Activated CD4-positive, alpha-beta memory T cell treated with anti-CD3 and anti-CD28 coated beads for 36 hours (primary cell): Measurements from ENCODE around the gene IGSF9. TPM values are rescaled to one million over a fixed set of nuclear protein-coding genes. Genes with fewer than 3 reads are reported as not detected.
A peak's percentile ranks its signal among the peaks of the same experiment; 100 is the strongest.

Experiments
- CTCF ChIA-PET: fragments of 350-600 bp; sonication (Branson Sonifier 250); formaldehyde crosslinking; loops from one replicate; lab custom pipeline; 2021; ENCODE audit warnings: antibody characterized with exemption, inconsistent platforms; lab: Charles Lee
- POLR2A ChIA-PET: fragments of 350-600 bp; sonication (Branson Sonifier 250); formaldehyde crosslinking; loops from one replicate; lab custom pipeline; 2021; ENCODE audit warnings: antibody characterized with exemption; lab: Charles Lee
- DNase-seq: peaks from one replicate; pipeline ENCODE4 v3.0.0-alpha.2; 2020
- H3K27ac Mint-ChIP-seq: one replicate; pipeline ENCODE4 v1.8.0; 2021; ENCODE audit warnings: mixed read lengths
- H3K27me3 Mint-ChIP-seq: one replicate; pipeline ENCODE4 v1.8.0; 2021; ENCODE audit warnings: mixed read lengths
- H3K36me3 Mint-ChIP-seq: one replicate; pipeline ENCODE4 v1.8.0; 2021; ENCODE audit warnings: mixed read lengths
- H3K4me1 Mint-ChIP-seq: one replicate; pipeline ENCODE4 v1.8.0; 2021; ENCODE audit warnings: low read depth, mixed read lengths
- H3K4me3 Mint-ChIP-seq: one replicate; pipeline ENCODE4 v1.8.0; 2021; ENCODE audit warnings: mild to moderate bottlenecking, mixed read lengths
- H3K9me3 Mint-ChIP-seq: one replicate; pipeline ENCODE4 v1.8.0; 2021; ENCODE audit warnings: mixed read lengths
- intact Hi-C: fragments of 100-400 bp; cut with micrococcal nuclease; formaldehyde crosslinking; loops from one replicate; pipeline ENCODE4 v1.15.1; 2023
- microRNA-seq: library from miRNA; unstranded; fragments of <30 nt; microRNA quantifications from one replicate; pipeline ENCODE4 v1.2.0, GENCODE V29; 2022; ENCODE audit warnings: borderline number of aligned reads, borderline microRNAs expressed, borderline replicate concordance
- total RNA-seq, 2 experiments: library from RNA; stranded (reverse); gene quantifications; one replicate each; pipeline ENCODE4 v1.2.3, GENCODE V29; 2021

IGSF9 gene
- total RNA-seq, 2 experiments from 2014 or later = 0.05 TPM; not detected in 1

GRCh38 chr1:159884296-159884695, 61.1 kb downstream of the IGSF9 start:
- no peak for DNase-seq
- Mint-ChIP-seq H3K9me3 (no peaks in the 10 kb centered on the region), H3K27ac (no peak overlapping the region), H3K27me3 (no peaks in the 10 kb centered on the region), H3K4me3 (no peak overlapping the region), H3K4me1 (no peaks in the 10 kb centered on the region), H3K36me3 (no peaks in the 10 kb centered on the region)
- POLR2A ChIA-PET = no interaction called here
- CTCF ChIA-PET = interaction anchor here (13.8 kb wide), 1 partner anchor 85 kb away, joined by 431 read pairs; the partner anchor contains the start of gene FCRL6
- intact Hi-C loops = no loop called here

GRCh38 chr1:159883134-159883533, 62.3 kb downstream of the IGSF9 start:
- Mint-ChIP-seq H3K27ac (no peak overlapping the region), H3K4me3 (no peak overlapping the region), H3K27me3 (no peaks in the 10 kb centered on the region), H3K36me3 (no peaks in the 10 kb centered on the region), H3K9me3 (no peaks in the 10 kb centered on the region), H3K4me1 (no peaks in the 10 kb centered on the region)
- intact Hi-C loops = no loop called here
- no peak for DNase-seq
- CTCF ChIA-PET = no interaction called here
- POLR2A ChIA-PET = no interaction called here

- Mint-ChIP-seq H3K27me3 (no peaks in the 10 kb centered on the region), H3K27ac (no peak overlapping the region), H3K36me3 (no peaks in the 10 kb centered on the region), H3K4me3 (no peak overlapping the region), H3K4me1 (no peaks in the 10 kb centered on the region), H3K9me3 (no peaks in the 10 kb centered on the region)
- POLR2A ChIA-PET = no interaction called here
- DNase-seq = no peak
- CTCF ChIA-PET = interaction anchor here (1.1 kb wide), 1 partner anchor 41 kb away, joined by 4 read pairs; no protein-coding TSS in a partner anchor
- intact Hi-C loops = no loop called here
Observed at GRCh38 chr1:159882527-159882862, 62.9 kb downstream of the IGSF9 start.

- H3K27me3 Mint-ChIP-seq = no peaks in the 10 kb centered on the region
- ChIA-PET POLR2A (no interaction called here), CTCF (interaction anchor here (1.1 to 4.3 kb wide), 3 partner anchors 9 to 83 kb away, joined by 4 to 32 read pairs (median 17); no protein-coding TSS in a partner anchor)
- no peak overlapping the region for H3K4me3 Mint-ChIP-seq
- no peaks in the 10 kb centered on the region for H3K9me3 Mint-ChIP-seq
- DNase-seq = peak; percentile 53
- H3K36me3 Mint-ChIP-seq = no peaks in the 10 kb centered on the region
- no peak overlapping the region for H3K27ac Mint-ChIP-seq
- intact Hi-C loops = no loop called here
- H3K4me1 Mint-ChIP-seq = no peaks in the 10 kb centered on the region
Observed at GRCh38 chr1:159881622-159882526, 63.5 kb downstream of the IGSF9 start.

- ChIA-PET CTCF (interaction anchor here (4.0 to 4.3 kb wide), 2 partner anchors 11 to 82 kb away, joined by 17 to 32 read pairs; no protein-coding TSS in a partner anchor), POLR2A (no interaction called here)
- intact Hi-C loops = no loop called here
- no peak overlapping the region for H3K27ac Mint-ChIP-seq
- H3K4me3 Mint-ChIP-seq = no peak overlapping the region
- no peaks in the 10 kb centered on the region for H3K27me3 Mint-ChIP-seq
- DNase-seq = no peak
- H3K4me1 Mint-ChIP-seq = no peaks in the 10 kb centered on the region
- H3K9me3 Mint-ChIP-seq = no peaks in the 10 kb centered on the region
- no peaks in the 10 kb centered on the region for H3K36me3 Mint-ChIP-seq
Observed at GRCh38 chr1:159880430-159880829, 65.0 kb downstream of the IGSF9 start.

GRCh38 chr1:159879977-159880376, 65.4 kb downstream of the IGSF9 start:
- Mint-ChIP-seq H3K9me3 (no peaks in the 10 kb centered on the region), H3K4me3 (no peak overlapping the region), H3K4me1 (no peaks in the 10 kb centered on the region), H3K27me3 (no peaks in the 10 kb centered on the region), H3K36me3 (no peaks in the 10 kb centered on the region), H3K27ac (no peak overlapping the region)
- POLR2A ChIA-PET = no interaction called here
- no peak for DNase-seq
- CTCF ChIA-PET = interaction anchor here (4.0 to 4.3 kb wide), 2 partner anchors 11 to 81 kb away, joined by 17 to 32 read pairs; no protein-coding TSS in a partner anchor
- intact Hi-C loops = no loop called here

- H3K9me3 Mint-ChIP-seq = no peaks in the 10 kb centered on the region
- intact Hi-C loops = no loop called here
- H3K27me3 Mint-ChIP-seq = no peaks in the 10 kb centered on the region
- no peak for DNase-seq
- POLR2A ChIA-PET = no interaction called here
- CTCF ChIA-PET = interaction anchor here (0.6 to 4.3 kb wide), 6 partner anchors 12 to 199 kb away, joined by 3 to 32 read pairs (median 3); no protein-coding TSS in a partner anchor
- H3K27ac Mint-ChIP-seq = no peak overlapping the region
- no peak overlapping the region for H3K4me3 Mint-ChIP-seq
- no peaks in the 10 kb centered on the region for H3K36me3 Mint-ChIP-seq
- H3K4me1 Mint-ChIP-seq = no peaks in the 10 kb centered on the region
Observed at GRCh38 chr1:159879136-159879535, 66.3 kb downstream of the IGSF9 start.

- CTCF ChIA-PET = interaction anchor here (1.2 to 4.3 kb wide), 3 partner anchors 13 to 79 kb away, joined by 3 to 32 read pairs (median 17); no protein-coding TSS in a partner anchor
Observed at GRCh38 chr1:159877695-159878444, 67.5 kb downstream of the IGSF9 start.

More at GRCh38 chr1:159877695-159878444, 67.5 kb downstream of the IGSF9 start:
- intact Hi-C loops = no loop called here
- no peaks in the 10 kb centered on the region for H3K9me3 Mint-ChIP-seq
- no peak overlapping the region for H3K27ac Mint-ChIP-seq
- H3K4me3 Mint-ChIP-seq = no peak overlapping the region
- POLR2A ChIA-PET = no interaction called here
- H3K4me1 Mint-ChIP-seq = no peaks in the 10 kb centered on the region
- no peak for DNase-seq
- H3K27me3 Mint-ChIP-seq = no peaks in the 10 kb centered on the region
- no peaks in the 10 kb centered on the region for H3K36me3 Mint-ChIP-seq

Small RNAs within 50 kb of the gene (microRNA-seq; reads per million reads assigned to microRNA genes)
- not detected for gene MIR4259

Other genes with a start within 250 kb of the IGSF9 start
- not detected for gene CRP, start 231.0 kb downstream of the IGSF9 start, total RNA-seq
- 10 to 100 TPM; 26.9 to 28.3 TPM for gene DUSP23, start 164.7 kb downstream of the IGSF9 start, total RNA-seq
- gene FCRL6, start 143.3 kb downstream of the IGSF9 start, total RNA-seq = not detected
- gene SLAMF8, start 118.7 kb downstream of the IGSF9 start, total RNA-seq = under 1 TPM; 0.53 to 0.55 TPM
- gene VSIG8, start 83.0 kb downstream of the IGSF9 start, total RNA-seq = not detected
- 1 to 10 TPM; 2.1 to 2.2 TPM for gene CFAP45, start 45.4 kb downstream of the IGSF9 start, total RNA-seq
- 100 to 1,000 TPM; 597 to 607 TPM for gene TAGLN2, start 20.1 kb downstream of the IGSF9 start, total RNA-seq
- gene SLAMF9, start 8.6 kb upstream of the IGSF9 start, total RNA-seq = not detected
- 1 to 10 TPM; 4.4 to 4.7 TPM for gene PIGM, start 86.4 kb upstream of the IGSF9 start, total RNA-seq
- gene KCNJ10, start 124.5 kb upstream of the IGSF9 start, total RNA-seq = not detected
- gene KCNJ9, start 135.9 kb upstream of the IGSF9 start, total RNA-seq = not detected
- gene IGSF8, start 153.0 kb upstream of the IGSF9 start, total RNA-seq = 10 to 100 TPM; 31.2 to 34.5 TPM
- gene ATP1A2, start 170.1 kb upstream of the IGSF9 start, total RNA-seq = not detected
- not detected for gene ATP1A4, start 206.0 kb upstream of the IGSF9 start, total RNA-seq
- gene CASQ1, start 245.0 kb upstream of the IGSF9 start, total RNA-seq = not detected